GM19025 (cell line): Measurements from ENCODE around the gene PANK1.
"Not testable (repeated sequence)": the region's sequence is repeated elsewhere in the genome, so short reads cannot be mapped to it uniquely, and the experiment has no call there.

Experiments
- ATAC-seq: cut with Tn5 transposase; IDR thresholded peaks from one replicate; pipeline ENCODE4 v1.9.1; 2021; ENCODE audit warnings: mild to moderate bottlenecking, low read depth, moderate library complexity; ENCODE audit not compliant: unreplicated experiment

PANK1 gene

GRCh38 chr10:89576696-89577095, 68.3 kb downstream of the PANK1 start:
- no peak for ATAC-seq

- ATAC-seq = no peak
These were observed 69.0 kb downstream of the PANK1 start for GRCh38 chr10:89576022-89576421.

GRCh38 chr10:89575031-89575430, 70.0 kb downstream of the PANK1 start:
- ATAC-seq = no peak

GRCh38 chr10:89574368-89574767, 70.7 kb downstream of the PANK1 start:
- ATAC-seq = no peak

GRCh38 chr10:89567576-89568245, 77.3 kb downstream of the PANK1 start:
- no peak for ATAC-seq

- no peak for ATAC-seq
These were observed 78.0 kb downstream of the PANK1 start for GRCh38 chr10:89566992-89567391.

- no peak for ATAC-seq
These were observed 78.7 kb downstream of the PANK1 start for GRCh38 chr10:89566095-89566950.

- ATAC-seq = no peak
These were observed 79.9 kb downstream of the PANK1 start for GRCh38 chr10:89565180-89565579.

- no peak for ATAC-seq
These were observed 81.1 kb downstream of the PANK1 start for GRCh38 chr10:89563861-89564478.

- ATAC-seq = no peak
These were observed 81.7 kb downstream of the PANK1 start for GRCh38 chr10:89563311-89563710.

- ATAC-seq = no peak
These were observed 88.4 kb downstream of the PANK1 start for GRCh38 chr10:89556600-89556999.

GRCh38 chr10:89555688-89556445, 89.2 kb downstream of the PANK1 start:
- no peak for ATAC-seq

- no peak for ATAC-seq
These were observed 90.6 kb downstream of the PANK1 start for GRCh38 chr10:89554433-89554832.

- ATAC-seq = no peak
These were observed 91.8 kb downstream of the PANK1 start for GRCh38 chr10:89553064-89553734.

- ATAC-seq = no peak
These were observed 92.8 kb downstream of the PANK1 start for GRCh38 chr10:89552213-89552612.

GRCh38 chr10:89550509-89550908, 94.5 kb downstream of the PANK1 start:
- no peak for ATAC-seq

- no peak for ATAC-seq
These were observed 95.5 kb downstream of the PANK1 start for GRCh38 chr10:89549510-89549909.

- ATAC-seq = no peak
These were observed 96.4 kb downstream of the PANK1 start for GRCh38 chr10:89548673-89549072.

- ATAC-seq = no peak
These were observed 97.1 kb downstream of the PANK1 start for GRCh38 chr10:89547853-89548513.

GRCh38 chr10:89546651-89547050, 98.4 kb downstream of the PANK1 start:
- ATAC-seq = not testable (repeated sequence)
